HL-60/S4 (cell line): Measurements from ENCODE around the gene RBM10.

Experiments
- in situ Hi-C: fragments of 300-500 bp; cut with MboI; formaldehyde crosslinking; loops from 2 replicates; pipeline ENCODE4 v1.14.3; 2022; ENCODE audit warnings: low sequenced_read_pairs

RBM10 gene

GRCh38 chrX:47146936-47147859, 2.2 kb downstream of the RBM10 start:
- in situ Hi-C loops = no loop called here

- in situ Hi-C loops = no loop called here
Measured at GRCh38 chrX:47148946-47149345, 3.9 kb downstream of the RBM10 start.

DNA sequence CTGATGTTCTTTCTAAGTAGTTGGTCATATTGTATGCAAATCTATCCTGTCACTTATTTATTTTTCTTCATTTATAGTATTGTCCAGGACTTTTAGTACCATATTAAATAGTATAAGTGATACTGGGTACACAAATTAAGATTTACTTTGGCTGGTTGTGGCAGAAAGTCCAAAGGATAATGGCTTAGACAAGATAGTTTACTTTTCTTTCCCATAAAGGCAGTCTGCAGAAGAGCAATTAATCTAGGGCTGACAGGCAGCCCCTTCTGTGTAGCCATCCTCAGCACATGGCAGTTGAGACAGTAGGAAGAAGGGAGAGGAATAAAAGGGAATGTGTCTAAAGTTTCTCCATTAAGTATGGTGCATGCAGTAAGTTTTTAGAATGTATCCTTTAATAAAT, 6.4 kb downstream of the RBM10 start:
- in situ Hi-C loops = no loop called here

- in situ Hi-C loops = no loop called here
Measured at GRCh38 chrX:47156611-47157520, 11.8 kb downstream of the RBM10 start.

GRCh38 chrX:47158131-47158530, 13.1 kb downstream of the RBM10 start:
- in situ Hi-C loops = no loop called here

- in situ Hi-C loops = no loop called here
Measured at GRCh38 chrX:47158781-47159180, 13.8 kb downstream of the RBM10 start.

GRCh38 chrX:47160781-47161180, 15.8 kb downstream of the RBM10 start:
- in situ Hi-C loops = no loop called here

DNA sequence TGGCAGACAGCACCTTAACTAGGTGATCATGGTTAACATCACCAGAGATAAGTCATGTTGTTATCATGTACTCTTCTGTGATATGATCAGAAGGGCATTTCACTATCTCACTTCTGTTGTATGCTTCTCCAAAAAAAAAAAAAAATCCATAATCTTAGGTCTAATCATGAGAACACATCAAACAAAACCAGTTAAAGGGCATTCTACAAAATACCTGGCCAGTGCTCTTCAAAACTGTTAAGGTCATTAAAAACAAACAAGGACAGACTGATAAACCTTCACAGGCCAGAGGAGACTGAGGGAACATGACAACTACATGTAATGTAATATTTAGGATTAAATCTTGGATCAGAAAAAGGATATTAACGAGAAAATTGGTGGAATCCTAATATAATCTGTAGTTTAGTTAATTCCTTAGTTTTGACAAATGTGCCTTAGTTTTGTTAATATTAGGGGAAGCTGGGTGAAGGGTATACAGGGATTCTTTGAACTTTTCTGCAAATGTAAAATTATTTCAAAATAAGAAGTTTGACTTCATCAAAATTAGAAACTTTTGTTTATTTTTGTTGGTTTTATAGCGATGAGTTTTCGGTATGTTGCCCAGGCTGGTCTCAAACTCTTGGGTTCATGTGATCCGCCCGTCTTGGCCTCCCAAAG, 18.0 kb downstream of the RBM10 start:
- in situ Hi-C loops = no loop called here

DNA sequence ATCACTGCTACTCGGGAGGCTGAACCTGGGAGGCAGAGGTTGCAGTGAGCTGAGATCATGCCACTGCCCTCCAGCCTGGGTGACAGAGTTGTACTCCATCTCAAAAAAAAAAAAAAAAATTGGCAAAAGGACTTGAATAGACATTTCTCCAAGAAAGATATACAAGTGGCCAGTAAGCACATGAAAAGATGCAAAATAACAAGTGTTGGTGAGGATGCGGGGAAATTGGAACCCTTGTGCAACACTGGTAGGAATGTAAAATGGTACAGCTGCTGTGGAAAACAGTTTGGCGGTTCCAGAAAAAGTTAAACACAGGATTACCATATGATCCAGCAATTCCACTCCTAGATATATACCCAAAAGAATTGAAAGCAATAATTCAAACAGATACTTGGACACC, 19.4 kb downstream of the RBM10 start:
- in situ Hi-C loops = no loop called here

DNA sequence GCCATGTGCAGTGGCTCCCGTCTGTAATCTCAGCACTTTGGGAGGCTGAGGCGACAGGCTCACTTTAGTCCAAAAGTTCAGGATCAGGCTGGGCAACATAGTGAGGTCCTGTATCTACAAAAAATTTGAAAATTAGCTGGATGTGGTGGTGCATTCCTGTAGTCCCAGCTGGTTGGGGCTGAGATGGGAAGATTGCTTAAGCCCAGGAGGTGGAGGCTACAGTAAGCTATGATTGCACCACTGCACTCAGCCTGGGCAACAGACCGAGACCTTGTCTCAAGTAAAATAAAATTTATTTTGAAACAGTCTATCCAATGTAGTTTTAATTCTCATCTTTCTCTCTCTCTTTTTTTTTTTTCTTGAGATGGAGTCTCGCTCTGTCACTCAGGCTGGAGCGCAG, 21.1 kb downstream of the RBM10 start:
- in situ Hi-C loops = no loop called here

DNA sequence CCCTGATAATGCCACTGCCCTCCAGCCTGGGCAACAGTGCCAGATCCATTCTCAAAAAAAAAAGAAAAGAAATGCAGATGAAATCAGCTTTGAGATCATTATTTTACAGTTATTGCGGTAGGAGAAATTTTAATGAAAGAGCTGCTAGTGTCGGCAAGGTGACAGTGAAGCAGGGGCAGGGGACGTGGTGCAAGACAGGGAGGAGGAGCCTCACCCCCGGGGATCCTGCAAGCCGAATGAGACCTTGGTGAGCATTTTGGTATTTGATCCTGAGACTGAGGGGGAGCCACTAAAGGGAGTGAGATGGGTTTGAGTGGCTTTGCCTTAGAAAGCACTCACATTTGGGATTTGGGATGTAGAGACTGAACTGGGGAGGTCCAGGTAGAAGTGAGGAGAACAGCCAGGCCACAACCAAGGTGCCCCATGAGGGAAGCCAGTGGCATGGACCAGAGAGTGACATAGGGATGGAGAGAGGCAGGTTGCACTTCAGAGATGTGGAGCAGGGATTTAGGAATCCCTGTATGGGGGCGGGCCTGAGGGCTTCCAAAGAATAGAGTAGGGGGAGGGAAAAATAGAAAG, 23.6 kb downstream of the RBM10 start:
- in situ Hi-C loops = no loop called here

- in situ Hi-C loops = no loop called here
Measured at GRCh38 chrX:47169273-47169672, 24.3 kb downstream of the RBM10 start.

DNA sequence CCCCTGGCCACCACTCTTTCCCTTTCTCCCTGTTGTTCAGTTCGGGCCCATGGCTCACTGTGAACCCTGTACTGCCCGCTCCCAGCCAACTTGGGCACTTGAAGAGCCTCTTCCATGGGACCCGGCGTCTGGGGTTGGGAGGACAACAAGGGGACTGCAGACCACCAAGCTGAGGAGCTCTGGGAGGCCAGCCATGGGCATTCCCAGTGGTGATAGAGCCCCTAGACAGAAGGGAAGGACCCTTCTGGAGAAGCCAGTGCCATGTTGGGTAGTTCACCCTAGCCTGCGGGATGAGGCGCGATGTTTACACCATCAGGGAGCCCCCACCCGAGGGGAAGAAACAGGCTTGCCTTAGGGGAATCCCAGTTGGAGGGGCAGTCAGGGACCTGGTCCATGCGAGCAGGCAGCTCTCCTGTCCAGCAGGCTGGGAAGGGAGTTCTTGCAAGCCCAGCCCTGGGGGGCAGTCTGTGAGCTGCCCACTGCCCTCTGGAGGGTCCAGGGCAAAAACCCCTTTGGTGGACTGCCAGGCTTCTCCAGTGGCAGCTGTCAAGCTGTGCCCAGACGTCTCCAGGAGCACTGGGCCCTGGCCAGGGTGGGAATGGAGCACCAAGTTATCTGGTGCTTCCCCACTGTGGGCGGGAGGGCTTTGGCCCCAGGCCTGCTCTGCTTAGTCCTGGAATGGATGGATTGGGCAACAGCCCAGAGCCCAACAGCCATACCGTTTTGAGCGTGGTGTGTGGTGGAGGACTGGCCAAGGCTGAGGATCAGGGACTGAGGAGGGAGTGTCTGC, 24.9 kb downstream of the RBM10 start:
- in situ Hi-C loops = no loop called here

GRCh38 chrX:47170861-47171692, 26.1 kb downstream of the RBM10 start:
- in situ Hi-C loops = no loop called here

DNA sequence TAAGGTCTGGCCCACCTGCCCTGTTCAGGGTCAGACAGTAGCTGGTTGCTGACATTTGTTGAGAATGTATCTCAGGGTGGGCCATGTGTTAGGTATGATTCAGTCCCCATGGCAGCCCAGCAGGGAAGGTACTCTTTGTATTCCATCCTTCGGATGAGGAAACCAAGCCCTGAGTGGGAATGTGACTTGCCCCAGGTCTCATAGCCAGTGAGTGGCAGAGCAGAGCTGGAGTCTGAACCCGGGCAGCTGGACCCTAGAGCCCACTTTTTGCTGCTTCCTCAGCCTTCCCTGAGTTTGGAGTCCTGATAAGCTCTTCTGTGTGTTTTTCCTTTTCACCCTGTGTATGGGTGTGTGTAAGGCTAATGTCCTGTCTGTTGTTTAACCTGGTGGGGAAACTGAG, 27.0 kb downstream of the RBM10 start:
- in situ Hi-C loops = no loop called here

DNA sequence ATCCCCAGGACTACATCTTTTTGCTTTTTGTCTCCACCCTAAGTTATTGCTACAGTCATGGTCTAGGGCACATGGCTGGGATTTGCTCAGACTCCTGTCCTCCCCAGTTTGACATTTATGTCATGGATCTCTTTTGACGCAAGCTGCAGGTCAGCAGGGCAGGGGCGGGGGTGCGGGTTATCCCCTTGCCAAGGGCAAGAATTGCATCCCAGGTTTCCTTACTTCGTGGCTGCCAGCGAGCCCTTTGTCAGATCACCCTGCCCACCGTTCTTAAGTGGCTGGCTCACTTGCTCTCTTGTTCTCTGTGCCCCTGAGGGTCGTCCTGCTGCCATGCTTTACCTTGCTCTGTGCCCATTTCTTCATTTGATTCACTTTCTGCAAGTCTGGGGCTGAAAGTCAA, 27.5 kb downstream of the RBM10 start:
- in situ Hi-C loops = no loop called here

- in situ Hi-C loops = no loop called here
Measured at GRCh38 chrX:47172971-47173792, 28.2 kb downstream of the RBM10 start.

DNA sequence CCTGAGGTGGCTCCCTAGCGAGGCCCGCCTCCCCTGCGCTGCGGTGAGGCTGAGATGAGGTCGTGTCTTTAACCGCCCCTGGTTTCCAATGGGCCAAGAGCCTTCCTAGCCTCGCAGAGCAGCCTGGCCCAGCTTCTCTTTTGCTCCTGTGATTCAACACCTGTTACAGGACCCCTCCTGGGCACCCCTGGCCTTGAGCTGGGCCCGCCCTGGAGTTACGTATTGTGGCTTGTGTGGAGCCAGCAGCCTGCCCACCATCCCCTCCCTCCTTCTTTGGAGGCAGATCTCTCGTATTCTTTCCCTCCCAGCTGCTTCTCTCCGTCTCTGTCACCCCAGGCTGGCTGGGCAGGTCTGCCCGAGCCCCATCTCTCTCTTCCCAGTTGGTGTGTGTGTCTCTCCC, 29.4 kb downstream of the RBM10 start:
- in situ Hi-C loops = no loop called here
